B cell (primary cell): ENCODE results near the gene NR2E1. TPM values are rescaled to one million over a fixed set of nuclear protein-coding genes. Genes with fewer than 3 reads are reported as not detected.
A peak's percentile ranks its signal among the peaks of the same experiment; 100 is the strongest.

Experiments
- ATAC-seq: fragments of 200-7000 bp; cut with Tn5 transposase; one replicate; pipeline ENCODE4 v1.10.0; 2021; ENCODE audit warnings: low read depth, mild to moderate bottlenecking, moderate number of reproducible peaks, moderate library complexity
- CTCF ChIA-PET: fragments of 350-600 bp; sonication (Branson Sonifier 250); formaldehyde crosslinking; loops from one replicate; lab custom pipeline; 2021; ENCODE audit warnings: antibody characterized with exemption, inconsistent platforms; lab: Charles Lee
- POLR2A ChIA-PET: fragments of 350-600 bp; sonication (Branson Sonifier 250); formaldehyde crosslinking; loops from one replicate; lab custom pipeline; 2021; ENCODE audit warnings: antibody characterized with exemption; lab: Charles Lee
- DNase-seq: peaks from one replicate; pipeline ENCODE4 v3.0.0; 2013
- H2AFZ ChIP-seq: 2 replicates; pipeline ENCODE4 v1.6.1; 2012; ENCODE audit warnings: mild to moderate bottlenecking, low read depth, low read length; ENCODE audit not compliant: insufficient read depth, poor library complexity, severe bottlenecking
- H3K27ac ChIP-seq, 2 donors: 1 replicate in 1 of 2; 2 replicates in 1 of 2; pipeline ENCODE4 v1.5.1; 2012 to 2013; ENCODE audit warnings: low read length in 2 of 2, mild to moderate bottlenecking in 2 of 2, moderate library complexity in 1 of 2
- H3K27me3 ChIP-seq, 4 experiments: fragments of 200-600 bp in 1 of 4; sonication (generic) in 1 of 4; replicated peaks in 1 of 4; 1 replicate in 2 of 4; 2 replicates in 2 of 4; pipeline versions ENCODE4 v1.6.1 to v1.7.0; 2013 to 2016; ENCODE audit warnings: low read length in 3 of 4, mild to moderate bottlenecking in 2 of 4, mixed read lengths in 1 of 4, moderate library complexity in 1 of 4; ENCODE audit not compliant: insufficient read depth in 4 of 4, control insufficient read depth in 3 of 4; ENCODE audit errors: control extremely low read depth in 1 of 4
- H3K36me3 ChIP-seq, 2 experiments: replicated peaks in 1 of 2; 1 replicate in 1 of 2; 2 replicates in 1 of 2; pipeline versions ENCODE4 v1.6.1 to v1.7.1; 2013; ENCODE audit warnings: low read length in 1 of 2; ENCODE audit not compliant: insufficient read depth in 2 of 2, control insufficient read depth in 1 of 2; ENCODE audit errors: control extremely low read depth in 1 of 2, extremely low read depth in 1 of 2
- H3K4me1 ChIP-seq, 2 donors: fragments of 200-600 bp in 1 of 2; sonication (generic) in 1 of 2; 1 replicate in 1 of 2; 2 replicates in 1 of 2; pipeline versions ENCODE4 v1.5.1 to v1.6.1; 2013 to 2017; ENCODE audit warnings: low read length in 2 of 2; ENCODE audit not compliant: control insufficient read depth in 2 of 2, insufficient read depth in 2 of 2
- H3K4me2 ChIP-seq: replicated peaks from 2 replicates; pipeline ENCODE3; 2012; ENCODE audit warnings: mild to moderate bottlenecking, low read depth, low read length; ENCODE audit not compliant: poor library complexity, severe bottlenecking
- H3K4me3 ChIP-seq, 5 experiments: fragments of 200-600 bp in 1 of 5; sonication (generic) in 1 of 5; 1 replicate in 3 of 5; 2 replicates in 2 of 5; pipeline versions ENCODE4 v1.5.1 to v1.7.0; 2011 to 2016; ENCODE audit warnings: low read length in 4 of 5, mild to moderate bottlenecking in 4 of 5, low read depth in 2 of 5, control low read depth in 1 of 5, moderate library complexity in 1 of 5; ENCODE audit not compliant: insufficient read depth in 1 of 5; ENCODE audit errors: control extremely low read depth in 1 of 5, extremely low read depth in 1 of 5
- H3K79me2 ChIP-seq: fragments of 200-600 bp; sonication (generic); one replicate; pipeline ENCODE4 v1.6.0; 2016; ENCODE audit warnings: low read length; ENCODE audit not compliant: control insufficient read depth, insufficient read depth
- H3K9ac ChIP-seq: fragments of 200-600 bp; sonication (generic); 2 replicates; pipeline ENCODE4 v1.6.1; 2017; ENCODE audit warnings: mild to moderate bottlenecking, low read length, moderate library complexity
- H3K9me3 ChIP-seq, 3 donors: one replicate each; pipeline versions ENCODE4 v1.6.1 to v1.7.1; 2013; ENCODE audit warnings: low read length in 2 of 3; ENCODE audit not compliant: control insufficient read depth in 2 of 3, insufficient read depth in 1 of 3; ENCODE audit errors: control extremely low read depth in 1 of 3
- H4K20me1 ChIP-seq: 2 replicates; pipeline ENCODE4 v1.6.0; 2012; ENCODE audit warnings: mild to moderate bottlenecking, low read length; ENCODE audit not compliant: insufficient read depth, control insufficient read depth, poor library complexity, severe bottlenecking
- H3K27ac Mint-ChIP-seq: one replicate; pipeline ENCODE4 v1.8.0; 2021; ENCODE audit warnings: mixed read lengths
- H3K27me3 Mint-ChIP-seq: one replicate; pipeline ENCODE4 v1.8.0; 2021; ENCODE audit warnings: mixed read lengths
- H3K4me1 Mint-ChIP-seq: one replicate; pipeline ENCODE4 v1.8.0; 2021; ENCODE audit warnings: mixed read lengths
- H3K4me3 Mint-ChIP-seq: one replicate; pipeline ENCODE4 v1.8.0; 2021; ENCODE audit warnings: mixed read lengths
- H3K9me3 Mint-ChIP-seq: one replicate; pipeline ENCODE4 v1.8.0; 2022; ENCODE audit warnings: mixed read lengths; ENCODE audit not compliant: insufficient read depth
- EZH2 ChIP-seq: IDR thresholded peaks from 2 replicates; pipeline ENCODE4 v1.6.1; 2012; ENCODE audit warnings: borderline replicate concordance, low read depth, mild to moderate bottlenecking, moderate library complexity, low read length; ENCODE audit not compliant: insufficient read depth, poor library complexity, severe bottlenecking
- WGBS: methylation state at CpG from one replicate; pipeline ENCODE4 v1.1.5; 2013; ENCODE audit warnings: missing lambda C conversion rate; ENCODE audit not compliant: insufficient coverage; 5-methylcytosine and 5-hydroxymethylcytosine counted together
- intact Hi-C: fragments of 100-400 bp; cut with micrococcal nuclease; formaldehyde crosslinking; loops from one replicate; pipeline ENCODE4 v1.10.0; 2022
- polyA plus RNA-seq: library from polyadenylated mRNA; depleted of rRNA; stranded (reverse); fragments of >200 nt; gene quantifications from 2 replicates; pipeline ENCODE4 v1.2.3, GENCODE V29; 2012
- total RNA-seq, 2 donors: library from RNA; stranded (reverse); fragments of 120-200 nt in 1 of 2; gene quantifications; 1 replicate in 1 of 2; 2 replicates in 1 of 2; pipeline versions ENCODE4 v1.2.3 to v1.2.4, GENCODE V29; 2013 to 2022
- TF ChIP-seq, protein P1 (sequence below): fragments of 200-600 bp; IDR thresholded peaks from one replicate; pipeline ENCODE4 v1.8.0; 2022; ENCODE audit warnings: antibody characterized with exemption, mild to moderate bottlenecking

Gene NR2E1
- total and polyA plus RNA-seq, 2 donors (not counting 1 experiment from before 2014, with no cell fraction given), result not detected

GRCh38 chr6:108164815-108165706 is 761 bp upstream of the NR2E1 start:
- DNase-seq, result peak; percentile 53
- CTCF ChIA-PET, result interaction anchor here (0.9 kb wide), 1 partner anchor 303 kb away, joined by 3 read pairs; no protein-coding TSS in a partner anchor

More at GRCh38 chr6:108164815-108165706, 761 bp upstream of the NR2E1 start:
- Histone ChIP-seq H3K9me3 (peaks cover 0 to 69% (median 24%) of the 10 kb centered on the region in 3 donors), H3K27ac (no peak overlapping the region), H3K4me3 (no peak overlapping the region), H3K4me2 (peak overlapping the region; percentile 85), H3K27me3 (peaks cover 0 to 97% (median 87%) of the 10 kb centered on the region in 4 experiments), H4K20me1 (peaks cover 13% of the 10 kb centered on the region), H3K79me2 (no peaks in the 10 kb centered on the region), H3K9ac (no peak overlapping the region), H3K36me3 (no peaks in the 10 kb centered on the region), H2AFZ (no peak overlapping the region), H3K4me1 (peaks cover 67 to 70% of the 10 kb centered on the region in 2 donors)
- Mint-ChIP-seq H3K4me1 (peaks cover 49% of the 10 kb centered on the region), H3K27ac (peak overlapping the region; percentile 57), H3K4me3 (peak overlapping the region; percentile 53), H3K9me3 (no peaks in the 10 kb centered on the region), H3K27me3 (peaks cover 82% of the 10 kb centered on the region)
- TF ChIP-seq EZH2, result no peak
- TF ChIP-seq, protein P1, sequence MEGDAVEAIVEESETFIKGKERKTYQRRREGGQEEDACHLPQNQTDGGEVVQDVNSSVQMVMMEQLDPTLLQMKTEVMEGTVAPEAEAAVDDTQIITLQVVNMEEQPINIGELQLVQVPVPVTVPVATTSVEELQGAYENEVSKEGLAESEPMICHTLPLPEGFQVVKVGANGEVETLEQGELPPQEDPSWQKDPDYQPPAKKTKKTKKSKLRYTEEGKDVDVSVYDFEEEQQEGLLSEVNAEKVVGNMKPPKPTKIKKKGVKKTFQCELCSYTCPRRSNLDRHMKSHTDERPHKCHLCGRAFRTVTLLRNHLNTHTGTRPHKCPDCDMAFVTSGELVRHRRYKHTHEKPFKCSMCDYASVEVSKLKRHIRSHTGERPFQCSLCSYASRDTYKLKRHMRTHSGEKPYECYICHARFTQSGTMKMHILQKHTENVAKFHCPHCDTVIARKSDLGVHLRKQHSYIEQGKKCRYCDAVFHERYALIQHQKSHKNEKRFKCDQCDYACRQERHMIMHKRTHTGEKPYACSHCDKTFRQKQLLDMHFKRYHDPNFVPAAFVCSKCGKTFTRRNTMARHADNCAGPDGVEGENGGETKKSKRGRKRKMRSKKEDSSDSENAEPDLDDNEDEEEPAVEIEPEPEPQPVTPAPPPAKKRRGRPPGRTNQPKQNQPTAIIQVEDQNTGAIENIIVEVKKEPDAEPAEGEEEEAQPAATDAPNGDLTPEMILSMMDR, result no peak
- POLR2A ChIA-PET, result interaction anchor here (0.6 kb wide), 1 partner anchor 403 kb away, joined by 5 read pairs; no protein-coding TSS in a partner anchor
- intact Hi-C loops, result loop anchor here (10.0 kb wide), 1 partner anchor 1050 kb away; the partner anchor contains the start of gene BEND3
- 13% methylated on average over 60 of the region's 69 CpGs for WGBS
- no peak for ATAC-seq
